ENCODE measurements around the gene RNF225. TPM values are rescaled to one million over a fixed set of nuclear protein-coding genes. Genes with fewer than 3 reads are reported as not detected.

Gene RNF225
- total RNA-seq, 1 experiment from 2014 or later, result 0.61 TPM

- peak overlapping the region; percentile 83 for H3K4me3 Mint-ChIP-seq (ENCODE audit: low read depth, unreplicated experiment)
- no peaks in the 10 kb centered on the region for H3K27me3 Mint-ChIP-seq (ENCODE audit: unreplicated experiment)
- H3K9me3 Mint-ChIP-seq (ENCODE audit: low read depth, unreplicated experiment), result no peaks in the 10 kb centered on the region
- H3K36me3 Mint-ChIP-seq (ENCODE audit: insufficient read depth, unreplicated experiment), result peaks cover 35% of the 10 kb centered on the region
- BruUV-seq (replicated peaks), result TSS peak; percentile 82
- H3K27ac Mint-ChIP-seq (ENCODE audit: unreplicated experiment), result peak overlapping the region; percentile 92
- DNase-seq, result peak; percentile 21
- H3K4me1 Mint-ChIP-seq (ENCODE audit: low read depth, unreplicated experiment), result peaks cover 36% of the 10 kb centered on the region
- TF ChIP-seq CTCF (IDR thresholded peaks at IDR 0.05; ENCODE audit: unreplicated experiment), result no peak
- CTCF ChIA-PET, result no interaction called here
- intact Hi-C loops (cut with micrococcal nuclease; ENCODE audit: unreplicated experiment), result loop anchor here (5.0 to 10.0 kb wide), 2 partner anchors 45 to 223 kb away; partner anchors contain the start of genes ZNF274 and ZNF324B
These were observed 12.2 kb downstream of the RNF225 start for GRCh38 chr19:58407658-58408151.

GRCh38 chr19:58408152-58409009 lies 12.9 kb downstream of the RNF225 start, which contains the start of gene ZNF584:
ZNF584 (plus strand) TSS chr19:58408649; CDS start chr19:58409148, 499 bp downstream.
- TF ChIP-seq CTCF (IDR thresholded peaks at IDR 0.05; ENCODE audit: unreplicated experiment), result no peak
- no peaks in the 10 kb centered on the region for H3K27me3 Mint-ChIP-seq (ENCODE audit: unreplicated experiment)
- H3K9me3 Mint-ChIP-seq (ENCODE audit: low read depth, unreplicated experiment), result no peaks in the 10 kb centered on the region
- no TSS peak for BruUV-seq (replicated peaks)
- CTCF ChIA-PET, result interaction anchor here (0.7 to 0.8 kb wide), 2 partner anchors 58 to 106 kb away, joined by 3 read pairs; no protein-coding TSS in a partner anchor
- H3K27ac Mint-ChIP-seq (ENCODE audit: unreplicated experiment), result peak within 1 kb of the TSS; percentile 92
- peaks cover 36% of the 10 kb centered on the region for H3K4me1 Mint-ChIP-seq (ENCODE audit: low read depth, unreplicated experiment)
- intact Hi-C loops (cut with micrococcal nuclease; ENCODE audit: unreplicated experiment), result loop anchor here (5.0 to 10.0 kb wide), 2 partner anchors 44 to 224 kb away; partner anchors contain the start of genes ZNF274 and ZNF324B
- peak; percentile 97 for DNase-seq
- H3K36me3 Mint-ChIP-seq (ENCODE audit: insufficient read depth, unreplicated experiment), result peaks cover 41% of the 10 kb centered on the region
- peak within 1 kb of the TSS; percentile 83 for H3K4me3 Mint-ChIP-seq (ENCODE audit: low read depth, unreplicated experiment)

GRCh38 chr19:58409010-58409790 lies 13.7 kb downstream of the RNF225 start:
- intact Hi-C loops (cut with micrococcal nuclease; ENCODE audit: unreplicated experiment), result loop anchor here (5.0 to 10.0 kb wide), 2 partner anchors 43 to 224 kb away; partner anchors contain the start of genes ZNF274 and ZNF324B
- Mint-ChIP-seq H3K27ac (ENCODE audit: unreplicated experiment) (peak overlapping the region; percentile 92), H3K4me3 (ENCODE audit: low read depth, unreplicated experiment) (peak overlapping the region; percentile 83), H3K9me3 (ENCODE audit: low read depth, unreplicated experiment) (no peaks in the 10 kb centered on the region), H3K27me3 (ENCODE audit: unreplicated experiment) (no peaks in the 10 kb centered on the region), H3K4me1 (ENCODE audit: low read depth, unreplicated experiment) (peaks cover 30% of the 10 kb centered on the region), H3K36me3 (ENCODE audit: insufficient read depth, unreplicated experiment) (peaks cover 35% of the 10 kb centered on the region)
- no peak for TF ChIP-seq CTCF (IDR thresholded peaks at IDR 0.05; ENCODE audit: unreplicated experiment)
- DNase-seq, result peak; percentile 52
- CTCF ChIA-PET, result interaction anchor here (0.7 to 0.8 kb wide), 2 partner anchors 57 to 105 kb away, joined by 3 read pairs; no protein-coding TSS in a partner anchor
- no TSS peak for BruUV-seq (replicated peaks)

- no peaks in the 10 kb centered on the region for H3K4me1 Mint-ChIP-seq (ENCODE audit: low read depth, unreplicated experiment)
- CTCF ChIA-PET, result no interaction called here
- no peaks in the 10 kb centered on the region for H3K27me3 Mint-ChIP-seq (ENCODE audit: unreplicated experiment)
- no peak overlapping the region for H3K27ac Mint-ChIP-seq (ENCODE audit: unreplicated experiment)
- peaks cover 33% of the 10 kb centered on the region for H3K36me3 Mint-ChIP-seq (ENCODE audit: insufficient read depth, unreplicated experiment)
- intact Hi-C loops (cut with micrococcal nuclease; ENCODE audit: unreplicated experiment), result no loop called here
- TF ChIP-seq CTCF (IDR thresholded peaks at IDR 0.05; ENCODE audit: unreplicated experiment), result no peak
- no peak overlapping the region for H3K4me3 Mint-ChIP-seq (ENCODE audit: low read depth, unreplicated experiment)
- DNase-seq, result no peak
- peaks cover 6% of the 10 kb centered on the region for H3K9me3 Mint-ChIP-seq (ENCODE audit: low read depth, unreplicated experiment)
- BruUV-seq (replicated peaks), result no TSS peak
These were observed 21.1 kb downstream of the RNF225 start for GRCh38 chr19:58416604-58417003.
